Measurements from ENCODE around the gene ISG15. TPM values are rescaled to one million over a fixed set of nuclear protein-coding genes. Genes with fewer than 3 reads are reported as not detected.

Gene ISG15
- total and polyA plus RNA-seq, 2 of the 13 experiments (the other 11 are each of a cell fraction or from before 2014, with no cell fraction given), result 42.1 to 54.9 TPM

GRCh38 chr1:1063261-1063944, 50.1 kb downstream of the ISG15 start (continued):
- TF ChIP-seq AKAP8 (CRISPR knock-in tag; IDR thresholded peaks at IDR 0.05), result no peak
- TF ChIP-seq PBX2 (CRISPR knock-in tag; IDR thresholded peaks at IDR 0.05), result no peak
- TF ChIP-seq MYC (CRISPR knock-in tag; IDR thresholded peaks at IDR 0.05; ENCODE audit: borderline replicate concordance), result no peak
- TF ChIP-seq ZNF724P (CRISPR knock-in tag; IDR thresholded peaks at IDR 0.05; ENCODE audit: borderline replicate concordance), result 0 out of 2 replicates have a peak, but pooled peaks have one; percentile 1
- TF ChIP-seq ZNF780A (CRISPR knock-in tag; IDR thresholded peaks at IDR 0.05), result no peak
- TF ChIP-seq SPEN (CRISPR knock-in tag; IDR thresholded peaks at IDR 0.05; ENCODE audit: low read depth), result no peak
- no peak for TF ChIP-seq ZNF530 (CRISPR knock-in tag; IDR thresholded peaks at IDR 0.05; ENCODE audit: low read depth)
- 0 out of 2 replicates have a peak, but pooled peaks have one; percentile 27 for TF ChIP-seq ZC3H13 (CRISPR knock-in tag; IDR thresholded peaks at IDR 0.05)
- no peak for TF ChIP-seq ZNF337 (CRISPR knock-in tag; IDR thresholded peaks at IDR 0.05; ENCODE audit: borderline replicate concordance, low read depth)
- TF ChIP-seq, protein P1, sequence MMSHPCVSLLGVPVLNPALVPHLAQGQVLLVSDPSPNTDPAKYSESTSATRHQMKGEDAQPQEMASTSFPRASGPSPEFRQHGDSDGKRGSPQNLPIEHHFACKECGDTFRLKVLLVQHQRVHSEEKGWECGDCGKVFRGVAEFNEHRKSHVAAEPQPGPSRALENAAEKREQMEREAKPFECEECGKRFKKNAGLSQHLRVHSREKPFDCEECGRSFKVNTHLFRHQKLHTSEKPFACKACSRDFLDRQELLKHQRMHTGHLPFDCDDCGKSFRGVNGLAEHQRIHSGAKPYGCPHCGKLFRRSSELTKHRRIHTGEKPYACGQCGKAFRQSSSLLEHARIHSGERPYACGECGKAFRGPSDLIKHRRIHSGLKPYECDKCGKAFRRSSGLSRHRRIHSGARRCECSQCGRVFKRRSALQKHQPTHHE (CRISPR knock-in tag; IDR thresholded peaks at IDR 0.05; ENCODE audit: borderline replicate concordance), result no peak
- TF ChIP-seq ZNF605 (CRISPR knock-in tag; IDR thresholded peaks at IDR 0.05), result no peak
- no peak for TF ChIP-seq STAG1 (CRISPR knock-in tag; IDR thresholded peaks at IDR 0.05)
- no peak for TF ChIP-seq MAFF (IDR thresholded peaks at IDR 0.05; ENCODE audit: low read depth, low read length)
- 0 out of 2 replicates have a peak, but pooled peaks have one; percentile 17 for TF ChIP-seq RARG (CRISPR knock-in tag; IDR thresholded peaks at IDR 0.05; ENCODE audit: low read depth)
- TF ChIP-seq SNRNP70 (IDR thresholded peaks at IDR 0.05; ENCODE audit: low read depth, low read length), result no peak
- no peak for TF ChIP-seq HNRNPLL (IDR thresholded peaks at IDR 0.05; ENCODE audit: low read depth, low read length, poor library complexity, severe bottlenecking)
- TF ChIP-seq KLF12 (CRISPR knock-in tag; IDR thresholded peaks at IDR 0.05; ENCODE audit: borderline replicate concordance), result no peak
- no peak for TF ChIP-seq ZNF558 (CRISPR knock-in tag; IDR thresholded peaks at IDR 0.05; ENCODE audit: borderline replicate concordance)
- TF ChIP-seq BCLAF1 (IDR thresholded peaks at IDR 0.05), result no peak
- TF ChIP-seq BRD4 (CRISPR knock-in tag; IDR thresholded peaks at IDR 0.05), result 0 out of 2 replicates have a peak, but pooled peaks have one; percentile 25
- TF ChIP-seq MTF2 (CRISPR knock-in tag; IDR thresholded peaks at IDR 0.05; ENCODE audit: borderline replicate concordance), result no peak
- TF ChIP-seq SMAD3 (CRISPR knock-in tag; IDR thresholded peaks at IDR 0.05), result no peak
- 0 out of 2 replicates have a peak, but pooled peaks have one; percentile 14 for TF ChIP-seq DPF2 (CRISPR knock-in tag; IDR thresholded peaks at IDR 0.05; ENCODE audit: borderline replicate concordance, low read depth)
- no peak for TF ChIP-seq SP1 (IDR thresholded peaks at IDR 0.05)
- TF ChIP-seq SP1 (CRISPR knock-in tag; IDR thresholded peaks at IDR 0.05), result no peak

All from HepG2 (cell line).